Inflammatory macrophage treated with lipopolysaccharide for 1 hour (primary cell): ENCODE results near the gene UGT1A8.
A peak's percentile ranks its signal among the peaks of the same experiment; 100 is the strongest.
"Not testable (repeated sequence)": the region's sequence is repeated elsewhere in the genome, so short reads cannot be mapped to it uniquely, and the experiment has no call there.

Experiments used
- DNase-seq, 2 donors: peaks; one replicate each; pipeline ENCODE4 v3.0.0-alpha.2; 2020 to 2022

The UGT1A8 gene

DNA sequence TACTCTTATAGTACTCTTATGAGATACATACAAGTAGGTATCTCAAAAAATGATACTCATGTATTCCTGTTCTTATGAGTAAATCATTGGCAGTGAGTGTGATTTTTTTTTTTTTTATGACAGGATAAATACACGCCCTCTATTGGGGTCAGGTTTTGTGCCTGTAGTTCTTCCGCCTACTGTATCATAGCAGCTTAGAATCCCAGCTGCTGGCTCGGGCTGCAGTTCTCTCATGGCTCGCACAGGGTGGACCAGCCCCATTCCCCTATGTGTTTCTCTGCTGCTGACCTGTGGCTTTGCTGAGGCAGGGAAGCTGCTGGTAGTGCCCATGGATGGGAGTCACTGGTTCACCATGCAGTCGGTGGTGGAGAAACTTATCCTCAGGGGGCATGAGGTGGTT, at the start of gene UGT1A8:
TSS of gene UGT1A8 (plus strand) at position 158 of the 400 bp plus-strand sequence. CDS start at position 233, 75 bp downstream.
- DNase-seq: not testable (repeated sequence)

- DNase-seq: no peak
Measured at GRCh38 chr2:233571001-233571400, 46.4 kb upstream of the UGT1A8 start.

- DNase-seq: no peak
Measured at GRCh38 chr2:233571462-233571861, 46.0 kb upstream of the UGT1A8 start.

DNA sequence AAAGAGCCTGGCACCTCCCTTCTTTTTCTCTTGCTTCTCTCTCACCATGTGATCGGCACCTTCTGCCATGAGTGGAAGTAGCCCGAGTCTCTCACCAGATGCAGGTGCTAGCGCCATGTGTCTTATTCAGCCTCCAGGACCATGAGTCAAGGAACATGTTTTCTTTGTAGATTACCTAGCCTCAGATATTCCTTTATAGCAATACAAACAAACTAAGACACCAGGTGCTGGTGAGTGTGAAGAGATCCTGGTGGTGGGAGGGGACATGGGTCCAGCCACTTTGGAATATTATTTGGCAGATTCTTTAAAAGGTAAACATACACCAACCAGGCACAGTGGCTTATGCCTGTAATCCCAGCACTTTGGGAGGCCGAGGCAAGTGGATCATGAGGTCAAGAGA, 45.0 kb upstream of the UGT1A8 start:
- DNase-seq: no peak

DNA sequence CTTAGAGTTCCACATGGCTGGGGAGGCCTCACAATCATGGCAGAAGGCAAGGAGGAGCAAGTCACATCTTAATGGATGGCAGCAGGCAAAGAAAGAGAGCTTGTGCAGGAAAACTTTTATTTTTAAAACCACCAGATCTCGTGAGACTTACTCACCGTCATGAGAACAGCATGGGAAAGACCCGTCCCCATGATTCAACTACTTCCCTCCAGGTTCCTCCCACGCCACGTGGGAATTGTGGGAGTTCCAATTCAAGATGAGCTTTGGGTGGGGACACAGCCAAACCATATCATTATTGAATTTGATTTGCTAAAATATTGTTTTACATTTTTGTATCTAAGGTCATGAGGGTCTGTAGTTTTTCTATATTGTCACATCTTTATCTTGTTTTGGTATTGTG, 40.1 kb upstream of the UGT1A8 start:
- DNase-seq: peak in 1 of 2 donors; percentile 30

DNA sequence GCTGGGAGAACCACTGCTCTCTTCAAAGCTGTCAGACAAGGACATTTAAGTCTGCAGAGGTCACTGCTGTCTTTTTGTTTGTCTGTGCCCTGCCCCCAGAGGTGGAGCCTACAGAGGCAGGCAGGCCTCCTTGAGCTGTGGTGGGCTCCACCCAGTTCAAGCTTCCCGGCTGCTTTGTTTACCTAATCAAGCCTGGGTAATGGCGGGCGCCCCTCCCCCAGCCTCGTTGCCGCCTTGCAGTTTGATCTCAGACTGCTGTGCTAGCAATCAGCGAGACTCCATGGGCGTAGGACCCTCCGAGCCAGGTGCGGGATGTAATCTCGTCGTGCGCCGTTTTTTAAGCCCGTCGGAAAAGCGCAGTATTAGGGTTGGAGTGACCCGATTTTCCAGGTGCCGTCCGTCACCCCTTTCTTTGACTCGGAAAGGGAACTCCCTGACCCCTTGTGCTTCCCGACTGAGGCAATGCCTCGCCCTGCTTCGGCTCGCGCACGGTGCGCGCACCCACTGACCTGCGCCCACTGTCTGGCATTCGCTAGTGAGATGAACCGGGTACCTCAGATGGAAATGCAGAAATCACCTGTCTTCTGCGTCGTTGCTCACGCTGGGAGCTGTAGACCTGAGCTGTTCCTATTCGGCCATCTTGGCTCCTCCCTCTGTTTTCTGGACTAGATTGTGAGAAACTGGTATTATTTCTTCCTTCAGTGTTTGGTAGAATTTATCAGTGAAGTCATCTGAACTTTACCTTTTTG, 34.0 kb upstream of the UGT1A8 start:
- DNase-seq: not testable (repeated sequence)

DNA sequence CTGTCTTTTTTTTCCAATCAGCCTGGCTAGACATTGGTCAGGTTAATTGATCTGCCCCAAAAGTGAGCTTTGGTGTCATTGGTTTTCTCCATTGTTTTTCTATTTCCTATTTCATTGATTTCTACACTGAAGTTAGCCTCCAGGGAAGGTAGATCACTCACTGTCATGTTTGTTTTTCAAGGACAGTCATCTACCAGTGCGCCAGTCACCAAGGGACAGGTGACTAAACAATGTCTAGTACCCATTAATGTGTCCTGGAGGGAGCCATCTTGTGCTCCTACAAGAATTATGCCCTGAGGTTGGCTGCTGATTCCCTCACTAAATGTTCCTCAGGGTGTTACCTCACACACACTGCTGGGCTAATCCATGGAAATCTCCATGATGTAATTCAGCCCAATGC, 33.2 kb upstream of the UGT1A8 start:
- DNase-seq: peak in 1 of 2 donors; percentile 30

GRCh38 chr2:233588400-233588799, 29.0 kb upstream of the UGT1A8 start:
- no peak for DNase-seq

GRCh38 chr2:233592706-233593105, 24.7 kb upstream of the UGT1A8 start:
- DNase-seq: not testable (repeated sequence)

GRCh38 chr2:233593201-233593600, 24.2 kb upstream of the UGT1A8 start:
- no peak for DNase-seq

DNA sequence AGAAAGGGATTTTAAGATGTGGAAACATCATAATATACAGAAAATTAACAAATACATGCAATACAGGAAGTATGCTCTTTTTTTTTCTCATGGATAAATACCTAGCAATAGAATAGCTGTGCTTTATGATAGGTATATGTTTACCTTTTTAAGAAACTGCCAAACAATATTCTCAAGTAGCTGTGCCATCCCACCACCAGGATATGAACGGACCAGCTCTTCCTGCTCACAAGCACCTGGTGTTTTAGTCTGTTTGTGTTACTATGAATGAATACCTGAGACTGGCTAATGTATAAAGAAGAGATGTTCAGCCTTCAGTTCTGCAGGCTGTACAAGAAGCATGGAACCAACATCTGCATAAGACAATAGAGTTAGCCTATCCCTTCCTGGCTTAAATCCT, 19.9 kb upstream of the UGT1A8 start:
- no peak for DNase-seq

GRCh38 chr2:233598952-233599351, 18.5 kb upstream of the UGT1A8 start:
- DNase-seq: no peak

GRCh38 chr2:233600386-233600785, 17.0 kb upstream of the UGT1A8 start:
- DNase-seq: no peak

DNA sequence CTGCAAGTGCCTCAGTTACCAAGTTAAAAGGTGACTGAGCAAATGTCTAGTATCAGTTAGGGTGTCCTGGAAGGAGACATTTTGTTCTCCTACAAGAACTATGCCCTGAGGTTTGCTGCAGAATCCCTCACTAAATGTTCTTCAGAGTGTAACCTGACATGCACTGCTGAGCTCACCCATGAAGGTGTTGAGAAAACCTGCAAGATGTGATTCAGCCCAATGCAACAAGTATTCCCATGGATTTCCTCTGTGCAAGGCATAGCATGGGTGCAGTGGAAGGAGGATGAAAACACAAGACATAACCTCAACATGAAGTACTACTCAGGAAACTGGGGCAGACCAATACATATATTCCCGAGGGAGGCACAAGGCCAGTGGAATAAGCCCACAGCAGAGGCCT, 15.4 kb upstream of the UGT1A8 start:
- no peak for DNase-seq

GRCh38 chr2:233603520-233603919, 13.9 kb upstream of the UGT1A8 start:
- no peak for DNase-seq

DNA sequence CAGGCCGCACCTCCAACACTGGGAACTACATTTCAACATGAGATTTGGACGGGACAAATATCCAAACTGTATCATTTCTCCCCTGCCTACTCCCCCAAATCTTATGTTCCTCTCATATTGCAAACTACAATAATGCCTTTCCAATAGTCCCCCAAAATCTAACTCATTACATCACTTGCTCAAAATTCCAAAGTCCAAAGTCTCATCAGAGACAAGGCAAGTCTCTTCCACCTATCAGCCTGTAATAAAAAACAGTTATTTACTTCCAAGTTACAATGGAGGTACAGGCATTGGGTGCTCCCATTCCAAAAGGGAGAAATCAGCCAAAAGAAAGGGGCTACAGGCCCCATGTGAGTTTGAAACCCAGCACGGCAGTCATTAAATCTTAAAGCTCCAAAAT, 12.6 kb upstream of the UGT1A8 start:
- DNase-seq: no peak

DNA sequence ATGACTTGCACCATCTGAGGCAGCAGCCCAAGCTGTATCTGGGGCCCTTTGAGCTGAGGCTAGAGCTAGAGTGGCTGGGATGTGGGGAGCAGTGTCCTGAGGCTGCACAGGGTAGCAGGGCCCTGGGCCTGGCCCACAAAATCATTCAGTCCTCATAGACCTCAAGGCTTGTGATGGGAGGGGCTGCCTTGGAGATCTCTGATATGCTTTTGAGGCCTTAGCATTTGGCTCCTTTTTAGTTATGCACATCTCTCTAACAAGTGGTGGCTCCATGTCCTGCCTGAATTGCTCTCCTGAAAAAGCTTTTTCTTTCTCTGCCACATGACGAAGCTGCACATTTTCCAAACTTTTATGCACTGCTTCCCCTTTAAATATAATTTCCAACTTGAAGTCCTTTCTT, 11.8 kb upstream of the UGT1A8 start:
- no peak for DNase-seq

DNA sequence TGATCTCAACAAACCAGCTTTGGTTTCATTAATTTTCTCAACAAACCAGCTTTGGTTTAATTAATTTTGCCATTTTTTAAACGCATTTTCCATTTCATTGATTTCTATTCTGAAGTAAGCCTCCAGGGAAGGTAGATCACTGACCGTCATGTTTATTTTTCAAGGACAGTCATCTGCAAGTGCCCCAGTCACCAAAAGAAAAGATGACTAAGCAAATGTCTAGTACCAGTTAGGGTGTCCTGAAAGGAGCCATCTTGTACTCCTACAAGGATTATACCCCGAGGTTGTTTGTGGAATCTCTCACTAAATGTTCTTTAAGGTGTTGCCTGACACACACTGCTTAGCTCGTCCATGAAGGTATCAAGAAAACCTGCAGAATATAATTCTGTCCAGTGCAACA, 6.1 kb upstream of the UGT1A8 start:
- no peak for DNase-seq

GRCh38 chr2:233620204-233620603, 2.8 kb downstream of the UGT1A8 start:
- DNase-seq: no peak

DNA sequence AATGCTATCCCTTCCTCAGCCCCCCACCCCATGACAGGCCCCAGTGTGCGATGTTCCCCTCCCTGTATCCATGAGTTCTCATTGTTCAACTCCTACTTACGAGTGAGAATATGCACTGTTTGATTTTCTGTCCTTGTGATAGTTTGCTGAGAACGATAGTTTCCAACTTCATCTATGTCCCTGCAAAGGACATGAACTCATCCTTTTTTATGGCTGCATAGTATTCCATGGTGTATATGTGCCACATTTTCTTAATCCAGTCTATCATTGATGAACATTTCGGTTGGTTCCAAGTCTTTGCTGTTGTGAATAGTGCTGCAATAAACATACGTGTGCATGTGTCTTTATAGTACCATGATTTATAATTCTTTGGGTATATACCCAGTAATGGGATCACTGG, 4.4 kb downstream of the UGT1A8 start:
- not testable (repeated sequence) for DNase-seq

DNA sequence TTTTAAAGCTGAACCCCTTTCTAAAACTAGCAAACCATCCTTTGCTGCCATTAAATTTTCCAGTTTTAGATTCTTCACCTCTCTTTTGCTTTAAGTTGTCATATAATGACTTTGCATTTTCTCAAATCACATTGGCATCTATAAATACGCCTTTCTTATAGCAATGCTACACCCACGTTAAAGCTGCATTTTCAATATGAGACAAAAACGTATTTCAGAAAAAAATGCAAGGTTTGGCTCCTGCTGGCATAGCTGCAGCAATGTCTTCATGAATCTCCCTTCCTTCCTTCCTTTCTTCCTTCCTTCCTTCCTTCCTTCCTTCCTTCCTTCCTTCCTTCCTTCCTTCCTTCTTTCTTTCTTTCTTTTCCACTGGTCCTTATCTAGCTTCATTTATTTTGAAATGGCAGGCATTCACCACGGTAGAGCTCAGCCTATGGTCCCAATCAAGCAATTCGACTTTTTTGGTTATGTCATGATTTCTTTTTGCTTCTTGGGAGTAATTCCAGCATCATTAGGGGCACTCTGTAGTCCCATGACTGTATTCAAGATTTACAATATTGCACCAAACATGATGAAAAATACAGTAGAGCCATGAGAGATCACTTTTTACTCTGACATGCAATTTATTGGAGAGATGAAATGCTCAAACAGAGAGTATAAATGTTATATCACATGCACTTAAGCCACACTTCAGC, 10.0 kb downstream of the UGT1A8 start:
- no peak for DNase-seq

- DNase-seq: not testable (repeated sequence)
Measured at GRCh38 chr2:233636306-233636705, 18.9 kb downstream of the UGT1A8 start, which contains the start of gene UGT1A10. TSS of gene UGT1A10 (plus strand) at chr2:233636448. CDS start at chr2:233636523, 75 bp downstream.

DNA sequence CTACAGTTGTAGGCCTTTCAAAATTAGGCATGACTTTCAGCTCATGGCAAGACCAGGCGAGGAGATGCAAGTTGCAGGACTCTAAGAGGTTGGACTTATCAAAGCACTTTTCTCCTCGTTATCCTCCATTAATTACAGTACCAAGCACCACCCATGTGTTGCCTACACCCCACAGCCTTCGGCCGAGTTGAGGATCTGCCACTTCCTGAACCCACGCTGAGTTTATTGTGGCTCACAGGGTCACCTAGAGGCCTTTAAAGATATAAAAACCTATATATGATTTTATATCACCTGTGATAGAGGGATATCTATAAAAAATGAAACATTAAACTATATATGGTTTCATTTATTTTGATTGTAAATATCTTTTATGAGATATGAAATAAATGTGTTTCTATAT, 21.4 kb downstream of the UGT1A8 start:
- no peak for DNase-seq

DNA sequence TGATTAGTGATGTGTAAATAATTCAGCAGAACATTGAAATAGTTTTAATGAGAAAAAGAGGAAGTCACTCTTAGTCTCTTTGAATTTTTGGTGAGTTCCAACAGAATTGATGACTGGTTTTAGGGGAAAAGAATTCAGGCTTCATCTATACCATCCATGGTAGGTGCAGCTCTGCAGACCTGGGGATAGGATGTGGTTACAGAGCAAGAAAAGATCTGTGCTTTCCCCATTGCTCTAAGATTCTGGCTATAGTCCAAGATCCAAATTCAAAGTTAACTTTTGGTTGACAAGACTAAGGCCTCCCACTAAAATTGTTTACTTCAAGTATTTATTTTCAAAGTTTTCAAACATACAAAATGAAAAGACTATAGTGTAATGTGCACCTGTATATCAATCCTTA, 22.4 kb downstream of the UGT1A8 start:
- no peak for DNase-seq
